Effector memory CD4-positive, alpha-beta T cell (primary cell): Measurements from ENCODE around the gene PCGF3.

Experiments
- DNase-seq, 3 donors: peaks; one replicate each; pipeline ENCODE4 v3.0.0-alpha.2; 2020
- H3K27ac ChIP-seq: 2 replicates; pipeline ENCODE4 v1.7.0; 2013; ENCODE audit warnings: mild to moderate bottlenecking, low read length, moderate library complexity; ENCODE audit not compliant: insufficient read depth, poor library complexity, severe bottlenecking
- H3K27me3 ChIP-seq: replicated peaks from 2 replicates; pipeline ENCODE4 v1.7.0; 2013; ENCODE audit warnings: mild to moderate bottlenecking, low read length; ENCODE audit not compliant: insufficient read depth, control insufficient read depth, poor library complexity, severe bottlenecking
- H3K36me3 ChIP-seq: 2 replicates; pipeline ENCODE4 v1.7.0; 2013; ENCODE audit warnings: mild to moderate bottlenecking, low read length, moderate library complexity; ENCODE audit not compliant: control insufficient read depth, insufficient read depth
- H3K4me1 ChIP-seq: 2 replicates; pipeline ENCODE4 v1.7.0; 2013; ENCODE audit warnings: low read length, mild to moderate bottlenecking; ENCODE audit not compliant: control insufficient read depth, insufficient read depth, poor library complexity, severe bottlenecking
- H3K4me3 ChIP-seq: 2 replicates; pipeline ENCODE4 v1.7.0; 2013; ENCODE audit warnings: low read length, low read depth, mild to moderate bottlenecking; ENCODE audit not compliant: insufficient read depth, poor library complexity, severe bottlenecking
- H3K9me3 ChIP-seq: 2 replicates; pipeline ENCODE4 v1.7.0; 2013; ENCODE audit warnings: mild to moderate bottlenecking, low read length, moderate library complexity; ENCODE audit not compliant: control insufficient read depth

PCGF3 gene

GRCh38 chr4:784401-785331 lies 79.0 kb downstream of the PCGF3 start:
- peaks cover 32% of the 10 kb centered on the region for H3K27me3 ChIP-seq
- peaks cover under 1% of the 10 kb centered on the region for H3K36me3 ChIP-seq
- no peak for DNase-seq
- H3K27ac ChIP-seq, result no peak overlapping the region
- no peak overlapping the region for H3K4me3 ChIP-seq
- H3K4me1 ChIP-seq, result peaks cover 43% of the 10 kb centered on the region
- H3K9me3 ChIP-seq, result no peaks in the 10 kb centered on the region

- no peaks in the 10 kb centered on the region for H3K9me3 ChIP-seq
- DNase-seq, result no peak
- H3K4me3 ChIP-seq, result no peak overlapping the region
- peaks cover 35% of the 10 kb centered on the region for H3K4me1 ChIP-seq
- no peak overlapping the region for H3K27ac ChIP-seq
- peaks cover 32% of the 10 kb centered on the region for H3K27me3 ChIP-seq
- no peaks in the 10 kb centered on the region for H3K36me3 ChIP-seq
Observed at GRCh38 chr4:785332-786073, 79.9 kb downstream of the PCGF3 start.

GRCh38 chr4:786074-786741 lies 80.6 kb downstream of the PCGF3 start:
- no peaks in the 10 kb centered on the region for H3K9me3 ChIP-seq
- peaks cover 32% of the 10 kb centered on the region for H3K27me3 ChIP-seq
- peaks cover 28% of the 10 kb centered on the region for H3K4me1 ChIP-seq
- H3K36me3 ChIP-seq, result no peaks in the 10 kb centered on the region
- no peak for DNase-seq
- H3K27ac ChIP-seq, result no peak overlapping the region
- H3K4me3 ChIP-seq, result peak overlapping the region; percentile 22

- Histone ChIP-seq H3K9me3 (no peaks in the 10 kb centered on the region), H3K4me3 (no peak overlapping the region), H3K27me3 (peaks cover 32% of the 10 kb centered on the region), H3K27ac (no peak overlapping the region), H3K36me3 (no peaks in the 10 kb centered on the region), H3K4me1 (peaks cover 28% of the 10 kb centered on the region)
- DNase-seq, result no peak
Observed at GRCh38 chr4:786861-787300, 81.2 kb downstream of the PCGF3 start.

GRCh38 chr4:787561-787981 lies 81.9 kb downstream of the PCGF3 start:
- Histone ChIP-seq H3K27ac (no peak overlapping the region), H3K27me3 (peaks cover 32% of the 10 kb centered on the region)
- DNase-seq, result no peak

GRCh38 chr4:788006-788635 lies 82.5 kb downstream of the PCGF3 start:
- Histone ChIP-seq H3K36me3 (no peaks in the 10 kb centered on the region), H3K4me1 (peaks cover 37% of the 10 kb centered on the region), H3K27me3 (peaks cover 32% of the 10 kb centered on the region), H3K9me3 (no peaks in the 10 kb centered on the region), H3K27ac (no peak overlapping the region), H3K4me3 (no peak overlapping the region)
- no peak for DNase-seq

More at GRCh38 chr4:787561-787981, 81.9 kb downstream of the PCGF3 start:
- Histone ChIP-seq H3K36me3 (no peaks in the 10 kb centered on the region), H3K4me3 (no peak overlapping the region), H3K9me3 (no peaks in the 10 kb centered on the region), H3K4me1 (peaks cover 31% of the 10 kb centered on the region)

- Histone ChIP-seq H3K4me3 (no peak overlapping the region), H3K36me3 (no peaks in the 10 kb centered on the region), H3K27me3 (peaks cover 32% of the 10 kb centered on the region), H3K27ac (no peak overlapping the region), H3K9me3 (no peaks in the 10 kb centered on the region), H3K4me1 (peaks cover 37% of the 10 kb centered on the region)
- no peak for DNase-seq
Observed at GRCh38 chr4:788636-789297, 83.1 kb downstream of the PCGF3 start.

- peaks cover 39% of the 10 kb centered on the region for H3K4me1 ChIP-seq
- no peak for DNase-seq
- peaks cover 36% of the 10 kb centered on the region for H3K27me3 ChIP-seq
- H3K36me3 ChIP-seq, result no peaks in the 10 kb centered on the region
- no peaks in the 10 kb centered on the region for H3K9me3 ChIP-seq
- H3K27ac ChIP-seq, result no peak overlapping the region
- H3K4me3 ChIP-seq, result no peak overlapping the region
Observed at GRCh38 chr4:789571-790465, 84.2 kb downstream of the PCGF3 start.
